ES-I3 (cell line): ENCODE results near the gene PDAP1.
"Not testable (repeated sequence)": the region's sequence is repeated elsewhere in the genome, so short reads cannot be mapped to it uniquely, and the experiment has no call there.

Experiments used
- H3K36me3 ChIP-seq: 2 replicates; pipeline ENCODE4 v1.6.1; 2013; ENCODE audit warnings: mild to moderate bottlenecking, low read length, control low read depth, moderate library complexity; ENCODE audit not compliant: insufficient read depth
- H3K4me1 ChIP-seq: 2 replicates; pipeline ENCODE4 v1.6.1; 2013; ENCODE audit warnings: mild to moderate bottlenecking, control low read depth, low read length; ENCODE audit not compliant: insufficient read depth
- H3K9ac ChIP-seq: 2 replicates; pipeline ENCODE4 v1.6.1; 2013; ENCODE audit warnings: low read depth, mild to moderate bottlenecking, low read length, moderate library complexity
- H3K9me3 ChIP-seq: 2 replicates; pipeline ENCODE4 v1.6.1; 2013; ENCODE audit warnings: mild to moderate bottlenecking, low read length, moderate library complexity; ENCODE audit not compliant: control insufficient read depth, insufficient read depth

Gene PDAP1

DNA sequence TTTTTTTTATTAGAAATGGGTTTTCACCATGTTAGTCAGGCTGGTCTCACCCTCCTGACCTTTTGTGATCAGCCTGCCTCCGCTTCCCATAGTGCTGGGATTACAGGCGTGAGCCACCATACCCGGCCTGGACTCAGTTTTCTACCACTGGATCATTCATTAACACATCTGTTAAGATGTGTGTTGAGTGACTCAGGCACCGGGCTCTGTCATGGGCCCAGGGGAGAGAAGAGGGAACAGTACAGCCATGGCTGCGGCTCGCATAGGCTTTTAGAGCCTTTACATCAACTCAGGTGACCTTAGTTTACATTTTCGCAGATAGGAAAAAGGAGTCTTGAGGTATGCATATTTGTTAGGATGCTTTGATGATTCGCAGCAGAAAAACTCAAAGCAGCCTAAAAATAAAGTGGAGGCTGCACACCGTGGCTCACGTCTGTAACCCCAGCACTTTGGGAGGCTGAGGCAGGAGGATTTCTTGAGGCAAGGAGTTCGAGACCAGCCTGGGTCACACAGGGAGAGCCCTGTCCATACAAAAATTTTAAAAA, 36.9 kb downstream of the PDAP1 start:
- Histone ChIP-seq H3K4me1 (peaks cover 7% of the 10 kb centered on the region), H3K9ac (no peak overlapping the region), H3K9me3 (no peaks in the 10 kb centered on the region), H3K36me3 (no peaks in the 10 kb centered on the region; the same call in 1 of the 2 replicates)

- H3K9ac ChIP-seq = no peak overlapping the region
- H3K36me3 ChIP-seq = peaks cover 7% of the 10 kb centered on the region; the same call in 1 of the 2 replicates
- peaks cover 16% of the 10 kb centered on the region for H3K4me1 ChIP-seq
Measured at GRCh38 chr7:99369767-99370391, 38.5 kb downstream of the PDAP1 start.

GRCh38 chr7:99368750-99369389, 39.5 kb downstream of the PDAP1 start:
- Histone ChIP-seq H3K9ac (no peak overlapping the region), H3K4me1 (peaks cover 16% of the 10 kb centered on the region), H3K9me3 (no peaks in the 10 kb centered on the region), H3K36me3 (peaks cover 8% of the 10 kb centered on the region; the same call in 1 of the 2 replicates)

More at GRCh38 chr7:99369767-99370391, 38.5 kb downstream of the PDAP1 start:
- no peaks in the 10 kb centered on the region for H3K9me3 ChIP-seq

DNA sequence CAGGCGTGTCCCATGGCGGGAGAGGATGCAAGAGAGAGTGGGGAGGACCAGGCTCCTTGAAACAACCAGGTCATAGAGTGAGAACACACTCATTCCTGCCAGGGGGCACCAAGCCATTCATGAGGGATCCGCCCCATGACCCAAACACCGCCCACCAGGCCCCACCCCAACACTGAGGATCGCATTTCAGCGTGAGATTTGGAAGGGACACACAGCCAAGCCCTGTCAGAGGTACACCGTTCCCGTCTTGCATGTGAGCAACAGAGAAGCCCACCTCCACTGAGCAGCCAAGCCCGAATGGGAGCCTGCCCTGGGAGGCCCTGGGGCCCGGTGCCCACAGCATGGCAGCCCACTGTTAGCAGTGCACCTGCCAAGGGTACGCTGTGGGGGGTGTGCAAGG, 41.8 kb downstream of the PDAP1 start:
- Histone ChIP-seq H3K4me1 (peaks cover 10% of the 10 kb centered on the region), H3K36me3 (peaks cover 16% of the 10 kb centered on the region; the same call in 1 of the 2 replicates), H3K9ac (no peak overlapping the region), H3K9me3 (no peaks in the 10 kb centered on the region)

- H3K36me3 ChIP-seq = peaks cover 16% of the 10 kb centered on the region
- no peaks in the 10 kb centered on the region for H3K9me3 ChIP-seq
- no peak overlapping the region for H3K9ac ChIP-seq
- peaks cover 10% of the 10 kb centered on the region for H3K4me1 ChIP-seq
Measured at GRCh38 chr7:99365318-99366141, 42.9 kb downstream of the PDAP1 start.

GRCh38 chr7:99363286-99363685, 45.1 kb downstream of the PDAP1 start:
- peaks cover 19% of the 10 kb centered on the region for H3K36me3 ChIP-seq

DNA sequence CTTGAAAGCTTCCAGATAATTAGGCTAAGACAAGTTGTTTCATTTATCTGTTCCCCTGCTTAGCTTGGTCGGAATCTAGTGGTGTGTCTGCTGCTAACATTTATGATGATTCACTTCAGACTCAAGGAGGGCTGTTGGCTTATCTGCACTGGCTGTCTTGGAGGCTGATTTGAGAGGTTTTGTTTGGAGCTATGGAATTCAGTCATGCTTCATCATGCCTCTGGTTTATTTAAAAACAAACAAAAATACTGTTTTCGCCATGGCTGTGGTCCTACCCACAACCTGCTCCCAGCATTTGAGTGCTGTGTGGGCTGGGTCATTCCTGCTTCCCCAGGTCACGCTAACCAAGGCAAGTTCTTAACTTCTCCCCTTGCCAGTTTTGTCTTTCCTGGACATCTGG, 45.6 kb downstream of the PDAP1 start:
- Histone ChIP-seq H3K4me1 (peaks cover 14% of the 10 kb centered on the region), H3K9ac (no peak overlapping the region)

More at GRCh38 chr7:99363286-99363685, 45.1 kb downstream of the PDAP1 start:
- no peak overlapping the region for H3K9ac ChIP-seq
- H3K4me1 ChIP-seq = peaks cover 14% of the 10 kb centered on the region
- no peaks in the 10 kb centered on the region for H3K9me3 ChIP-seq

DNA sequence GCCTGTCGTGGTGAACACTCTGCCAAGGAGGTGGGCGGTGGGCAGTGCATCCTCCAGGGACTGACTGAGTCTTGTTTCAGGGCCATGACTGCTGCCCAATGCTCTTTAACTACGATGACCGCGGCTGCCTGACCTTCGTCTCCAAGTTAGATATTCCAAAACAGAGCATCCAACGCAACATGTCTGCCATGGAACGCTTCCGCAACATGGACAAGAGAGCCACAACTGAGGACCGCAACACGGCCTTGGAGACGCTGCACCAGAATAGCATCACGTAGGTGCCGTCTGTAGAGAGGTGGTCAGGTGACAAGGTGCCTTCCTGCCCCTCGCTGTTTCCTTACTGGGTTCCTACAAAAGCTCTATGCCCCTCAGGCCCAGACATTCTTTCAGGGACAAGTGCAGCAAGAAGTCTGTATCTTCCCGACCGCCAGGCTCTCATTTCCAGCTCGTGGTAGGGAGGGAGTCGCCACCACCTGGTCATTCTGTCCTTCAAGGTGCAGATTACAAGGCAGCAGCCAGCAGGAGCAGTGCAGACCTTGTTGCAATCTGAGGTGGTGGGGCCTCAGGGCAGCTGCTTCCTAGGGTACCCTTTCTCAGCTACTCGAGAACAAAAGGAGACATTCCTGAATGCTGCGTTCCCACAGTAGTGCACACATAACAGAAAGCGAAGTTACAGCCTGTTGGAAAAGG, 48.8 kb downstream of the PDAP1 start:
- Histone ChIP-seq H3K4me1 (0 out of 2 replicates have a peak, but pooled peaks cover 4% of the 10 kb centered on the region), H3K9me3 (no peaks in the 10 kb centered on the region), H3K36me3 (peaks cover 20% of the 10 kb centered on the region), H3K9ac (no peak overlapping the region)

More for the DNA sequence above, 45.6 kb downstream of the PDAP1 start:
- peaks cover 24% of the 10 kb centered on the region for H3K36me3 ChIP-seq
- H3K9me3 ChIP-seq = no peaks in the 10 kb centered on the region

DNA sequence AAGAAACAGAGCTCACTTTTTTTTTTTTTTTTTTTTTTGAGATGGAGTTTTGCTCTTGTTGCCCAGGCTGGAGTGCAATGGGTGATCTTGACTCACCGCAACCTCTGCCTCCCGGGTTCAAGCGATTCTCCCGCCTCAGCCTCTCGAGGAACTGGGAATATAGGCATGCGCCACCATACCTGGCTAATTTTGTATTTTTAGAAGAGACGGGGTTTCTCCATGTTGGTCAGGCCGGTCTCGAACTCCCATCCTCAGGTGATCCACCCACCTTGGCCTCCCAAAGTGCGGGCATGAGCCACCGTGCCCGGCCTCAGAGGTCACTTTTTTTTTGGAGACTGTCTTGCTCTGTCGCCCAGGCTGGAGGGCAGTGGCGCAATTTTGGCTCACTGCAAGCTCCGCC, 49.9 kb downstream of the PDAP1 start:
- not testable (repeated sequence) for H3K9ac ChIP-seq, H3K9me3 ChIP-seq, H3K4me1 ChIP-seq
- H3K36me3 ChIP-seq = peaks cover 19% of the 10 kb centered on the region

DNA sequence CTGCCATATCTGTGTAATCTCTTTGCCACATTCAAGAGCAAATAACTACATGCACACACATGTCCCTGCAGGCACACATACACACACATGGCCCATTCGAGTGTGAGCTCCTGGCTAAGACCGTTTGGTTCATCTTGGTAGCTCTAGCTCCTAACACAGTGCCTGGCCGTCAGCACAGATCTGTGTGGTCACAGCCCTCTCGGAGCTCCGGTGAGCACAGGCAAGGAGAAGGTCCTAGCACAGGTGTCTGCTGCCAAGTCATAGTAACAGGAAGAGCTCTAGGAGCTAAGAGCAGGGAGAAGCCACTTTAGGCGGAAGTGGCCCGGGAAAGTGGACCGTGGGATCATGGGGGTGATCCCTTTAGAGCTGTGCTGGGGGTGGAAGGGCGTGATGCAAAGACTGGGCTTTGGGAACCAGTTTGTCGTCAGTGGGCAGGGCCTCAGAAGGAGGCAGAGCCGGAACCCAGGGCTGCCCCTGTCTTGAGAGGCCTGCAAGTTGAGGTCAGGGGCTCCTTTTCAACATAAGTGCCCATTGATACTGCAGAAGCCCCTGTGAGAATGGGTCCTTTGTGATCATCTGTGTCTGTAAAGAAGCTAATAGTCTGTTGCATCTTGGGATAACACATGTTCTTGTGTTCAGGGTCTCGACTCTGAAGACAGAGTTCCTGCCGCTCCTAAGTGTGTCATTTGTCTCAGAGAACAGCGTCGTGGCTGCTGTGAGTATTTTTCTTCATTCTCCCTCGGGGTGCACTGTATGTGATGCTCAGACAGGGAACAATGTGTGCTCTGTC, 50.5 kb downstream of the PDAP1 start:
- no peaks in the 10 kb centered on the region for H3K9me3 ChIP-seq
- H3K36me3 ChIP-seq = peaks cover 15% of the 10 kb centered on the region
- no peak overlapping the region for H3K9ac ChIP-seq
- 0 out of 2 replicates have a peak, but pooled peaks cover 4% of the 10 kb centered on the region for H3K4me1 ChIP-seq

- Histone ChIP-seq H3K36me3 (peaks cover 21% of the 10 kb centered on the region), H3K4me1 (0 out of 2 replicates have a peak, but pooled peaks cover 4% of the 10 kb centered on the region), H3K9ac (no peak overlapping the region), H3K9me3 (no peaks in the 10 kb centered on the region)
Measured at GRCh38 chr7:99355098-99355497, 53.3 kb downstream of the PDAP1 start.

DNA sequence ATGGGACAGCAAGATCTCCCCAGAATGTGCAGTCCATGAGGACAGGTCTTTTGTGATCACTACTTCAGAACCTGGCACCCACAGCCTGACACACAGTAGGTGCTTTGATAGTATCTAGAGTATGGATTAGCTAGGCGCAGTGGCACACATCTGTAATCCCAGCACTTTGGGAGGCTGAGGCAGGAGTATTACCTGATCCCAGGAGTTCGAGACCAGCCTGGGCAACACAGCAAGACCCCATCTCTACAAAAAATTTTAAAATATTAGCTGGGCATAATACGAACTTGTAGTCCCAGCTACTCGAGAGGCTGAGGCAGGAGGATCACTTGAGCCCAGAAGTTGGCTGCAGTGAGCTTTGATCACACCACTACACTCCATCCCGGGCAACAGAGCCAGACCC, 56.1 kb downstream of the PDAP1 start:
- Histone ChIP-seq H3K9ac (no peak overlapping the region), H3K4me1 (no peaks in the 10 kb centered on the region), H3K36me3 (peaks cover 25% of the 10 kb centered on the region), H3K9me3 (no peaks in the 10 kb centered on the region)

DNA sequence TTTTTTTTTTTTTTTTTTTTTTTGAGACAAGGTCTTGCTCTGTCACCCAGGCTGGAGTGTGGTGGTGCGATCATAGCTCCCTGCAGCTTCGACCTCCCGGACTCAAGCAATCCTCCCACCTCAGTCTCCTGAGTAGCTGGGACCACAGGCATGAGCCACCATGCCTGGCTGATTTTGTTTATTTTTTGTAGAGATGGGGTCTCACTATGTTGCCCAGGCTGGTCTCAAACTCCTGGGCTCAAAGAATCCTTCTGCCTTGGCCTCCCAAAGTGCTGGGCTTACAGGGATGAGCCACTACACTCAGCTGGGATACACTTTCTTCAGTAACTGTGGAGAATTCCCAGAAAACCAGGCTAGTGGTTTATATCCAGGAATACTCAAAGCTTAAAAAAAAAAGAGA, 57.8 kb downstream of the PDAP1 start:
- H3K4me1 ChIP-seq, H3K9ac ChIP-seq, H3K9me3 ChIP-seq: not testable (repeated sequence)
- H3K36me3 ChIP-seq = peaks cover 21% of the 10 kb centered on the region
